Measurements from ENCODE around the gene BNC2.

BNC2 gene

GRCh38 chr9:16705111-16705604 lies 165.3 kb downstream of the BNC2 start (continued):
- TF ChIP-seq PRDM10 (tag by site-specific recombination; IDR thresholded peaks at IDR 0.05) (0 out of 2 replicates have a peak, but pooled peaks have one; percentile 46), ZNF175 (tag by site-specific recombination; IDR thresholded peaks at IDR 0.05) (no peak), REST (tag by site-specific recombination; IDR thresholded peaks at IDR 0.05) (no peak), ZNF184 (tag by site-specific recombination; IDR thresholded peaks at IDR 0.05) (no peak), PRDM2 (tag by site-specific recombination; IDR thresholded peaks at IDR 0.05; ENCODE audit: borderline replicate concordance) (no peak), YY1 (tag by site-specific recombination; IDR thresholded peaks at IDR 0.05) (no peak), ZNF623 (tag by site-specific recombination; IDR thresholded peaks at IDR 0.05) (no peak), ZNF654 (tag by site-specific recombination; IDR thresholded peaks at IDR 0.05; ENCODE audit: low read depth) (no peak), ZNF121 (tag by site-specific recombination; IDR thresholded peaks at IDR 0.05) (no peak), SP2 (tag by site-specific recombination; IDR thresholded peaks at IDR 0.05) (no peak), ZEB2 (tag by site-specific recombination; IDR thresholded peaks at IDR 0.05) (peak; percentile 56; the same call in 1 of the 2 replicates), ZNF585B (tag by site-specific recombination; IDR thresholded peaks at IDR 0.05) (no peak), ZNF530 (tag by site-specific recombination; IDR thresholded peaks at IDR 0.05; ENCODE audit: low read depth) (no peak), KLF16 (tag by site-specific recombination; IDR thresholded peaks at IDR 0.05) (no peak), ZNF629 (tag by site-specific recombination; IDR thresholded peaks at IDR 0.05) (peak; percentile 74), ZNF692 (tag by site-specific recombination; IDR thresholded peaks at IDR 0.05) (peak; percentile 33; the same call in 1 of the 2 replicates), ZNF248 (tag by site-specific recombination; IDR thresholded peaks at IDR 0.05) (no peak), ZNF449 (tag by site-specific recombination; IDR thresholded peaks at IDR 0.05) (no peak), SP3 (tag by site-specific recombination; IDR thresholded peaks at IDR 0.05) (no peak), ZNF354C (tag by site-specific recombination; IDR thresholded peaks at IDR 0.05; ENCODE audit: borderline replicate concordance, low read depth) (no peak), ZNF596 (tag by site-specific recombination; IDR thresholded peaks at IDR 0.05) (no peak), KLF7 (tag by site-specific recombination; IDR thresholded peaks at IDR 0.05; ENCODE audit: borderline replicate concordance) (no peak), ZNF169 (tag by site-specific recombination; IDR thresholded peaks at IDR 0.05) (no peak), SP7 (tag by site-specific recombination; IDR thresholded peaks at IDR 0.05) (peak; percentile 79), ZNF558 (tag by site-specific recombination; IDR thresholded peaks at IDR 0.05) (no peak)

Data from HEK293 (cell line).